HUES48 (cell line): ENCODE data around the gene MSH3.

Experiments used
- H3K27ac ChIP-seq: one replicate; pipeline ENCODE4 v1.7.0; 2013; ENCODE audit warnings: low read depth, low read length, inconsistent platforms
- H3K27me3 ChIP-seq: 2 replicates; pipeline ENCODE4 v1.6.1; 2013; ENCODE audit warnings: mild to moderate bottlenecking, low read length; ENCODE audit not compliant: control insufficient read depth, insufficient read depth
- H3K36me3 ChIP-seq: 2 replicates; pipeline ENCODE4 v1.6.1; 2013; ENCODE audit warnings: low read length; ENCODE audit not compliant: control insufficient read depth, insufficient read depth
- H3K4me1 ChIP-seq: 2 replicates; pipeline ENCODE4 v1.6.1; 2013; ENCODE audit warnings: mild to moderate bottlenecking, low read length; ENCODE audit not compliant: control insufficient read depth, insufficient read depth
- H3K4me3 ChIP-seq: 2 replicates; pipeline ENCODE4 v1.5.1; 2013; ENCODE audit warnings: mild to moderate bottlenecking, low read depth, low read length
- H3K9ac ChIP-seq: 2 replicates; pipeline ENCODE4 v1.6.1; 2013; ENCODE audit warnings: mild to moderate bottlenecking, low read depth, low read length, moderate library complexity
- H3K9me3 ChIP-seq: 2 replicates; pipeline ENCODE4 v1.6.1; 2013; ENCODE audit warnings: low read length; ENCODE audit not compliant: control insufficient read depth, insufficient read depth

MSH3 gene

GRCh38 chr5:80654391-80655230 lies at the start of gene MSH3, which contains the start of gene DHFR:
Gene MSH3 (plus strand): TSS chr5:80654652. CDS start chr5:80654728, 76 bp downstream.
Gene DHFR (minus strand): TSS chr5:80654983. CDS start chr5:80654489, 494 bp downstream.
- peak within 1 kb of the TSS; percentile 97 for H3K9ac ChIP-seq
- H3K36me3 ChIP-seq: peaks cover 31% of the 10 kb centered on the region
- peaks cover 18% of the 10 kb centered on the region for H3K4me1 ChIP-seq
- peak within 1 kb of the TSS; percentile 89 for H3K4me3 ChIP-seq
- H3K27ac ChIP-seq: peak within 1 kb of the TSS; percentile 98
- H3K9me3 ChIP-seq: no peaks in the 10 kb centered on the region
- H3K27me3 ChIP-seq: no peaks in the 10 kb centered on the region

DNA sequence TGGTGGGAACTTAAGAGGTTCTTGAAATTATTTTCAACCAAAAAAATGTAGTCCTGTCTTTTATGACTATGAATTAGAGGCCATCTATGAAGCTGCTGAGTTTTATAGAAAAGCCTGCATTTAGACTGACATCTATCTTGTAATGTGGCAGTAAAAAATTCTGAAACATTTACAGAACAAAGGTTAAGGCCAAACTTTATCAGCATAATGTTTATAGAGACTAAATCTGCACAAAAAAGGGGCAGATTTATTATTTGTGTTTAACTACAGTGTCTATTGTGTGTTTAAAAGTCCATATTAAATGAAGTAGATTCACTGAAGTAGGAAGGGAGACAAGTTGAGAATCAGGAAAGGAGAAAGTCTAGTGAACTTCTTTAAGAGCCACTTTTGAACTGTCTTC lies 47.1 kb upstream of the MSH3 start:
- H3K4me1 ChIP-seq: no peaks in the 10 kb centered on the region
- no peak overlapping the region for H3K9ac ChIP-seq
- no peaks in the 10 kb centered on the region for H3K36me3 ChIP-seq
- H3K27ac ChIP-seq: no peak overlapping the region
- no peaks in the 10 kb centered on the region for H3K27me3 ChIP-seq
- no peak overlapping the region for H3K4me3 ChIP-seq
- no peaks in the 10 kb centered on the region for H3K9me3 ChIP-seq

DNA sequence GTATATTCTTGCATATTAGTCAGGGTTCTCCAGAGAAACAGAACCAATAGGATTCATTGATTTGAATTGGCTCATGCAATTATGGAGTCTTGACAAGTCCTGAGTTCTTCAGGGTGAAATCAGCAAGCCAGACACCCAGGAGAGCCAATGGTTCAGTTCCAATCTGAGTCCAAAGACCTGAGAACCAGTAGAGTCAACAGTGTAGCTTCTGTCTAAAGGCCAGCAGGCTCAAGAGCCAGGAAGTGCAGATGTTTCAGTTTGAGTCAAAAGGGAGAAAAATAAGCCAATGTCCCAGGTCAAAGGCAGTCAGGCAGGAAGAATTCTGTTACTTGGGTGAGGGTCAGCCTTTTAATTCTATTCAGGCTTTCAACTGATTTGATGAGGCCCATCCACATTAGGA lies 46.6 kb upstream of the MSH3 start:
- no peaks in the 10 kb centered on the region for H3K9me3 ChIP-seq
- H3K9ac ChIP-seq: no peak overlapping the region
- no peaks in the 10 kb centered on the region for H3K36me3 ChIP-seq
- no peaks in the 10 kb centered on the region for H3K27me3 ChIP-seq
- H3K27ac ChIP-seq: no peak overlapping the region
- no peak overlapping the region for H3K4me3 ChIP-seq
- no peaks in the 10 kb centered on the region for H3K4me1 ChIP-seq

GRCh38 chr5:80608731-80609130 lies 45.7 kb upstream of the MSH3 start:
- Histone ChIP-seq H3K36me3 (no peaks in the 10 kb centered on the region), H3K4me1 (no peaks in the 10 kb centered on the region), H3K9ac (no peak overlapping the region), H3K4me3 (no peak overlapping the region), H3K9me3 (no peaks in the 10 kb centered on the region), H3K27me3 (no peaks in the 10 kb centered on the region), H3K27ac (no peak overlapping the region)

- H3K27me3 ChIP-seq: no peaks in the 10 kb centered on the region
- no peak overlapping the region for H3K4me3 ChIP-seq
- H3K9me3 ChIP-seq: no peaks in the 10 kb centered on the region
- no peak overlapping the region for H3K27ac ChIP-seq
- H3K4me1 ChIP-seq: no peaks in the 10 kb centered on the region
- H3K9ac ChIP-seq: no peak overlapping the region
- H3K36me3 ChIP-seq: no peaks in the 10 kb centered on the region
These were observed 44.8 kb upstream of the MSH3 start for GRCh38 chr5:80609692-80610091.

DNA sequence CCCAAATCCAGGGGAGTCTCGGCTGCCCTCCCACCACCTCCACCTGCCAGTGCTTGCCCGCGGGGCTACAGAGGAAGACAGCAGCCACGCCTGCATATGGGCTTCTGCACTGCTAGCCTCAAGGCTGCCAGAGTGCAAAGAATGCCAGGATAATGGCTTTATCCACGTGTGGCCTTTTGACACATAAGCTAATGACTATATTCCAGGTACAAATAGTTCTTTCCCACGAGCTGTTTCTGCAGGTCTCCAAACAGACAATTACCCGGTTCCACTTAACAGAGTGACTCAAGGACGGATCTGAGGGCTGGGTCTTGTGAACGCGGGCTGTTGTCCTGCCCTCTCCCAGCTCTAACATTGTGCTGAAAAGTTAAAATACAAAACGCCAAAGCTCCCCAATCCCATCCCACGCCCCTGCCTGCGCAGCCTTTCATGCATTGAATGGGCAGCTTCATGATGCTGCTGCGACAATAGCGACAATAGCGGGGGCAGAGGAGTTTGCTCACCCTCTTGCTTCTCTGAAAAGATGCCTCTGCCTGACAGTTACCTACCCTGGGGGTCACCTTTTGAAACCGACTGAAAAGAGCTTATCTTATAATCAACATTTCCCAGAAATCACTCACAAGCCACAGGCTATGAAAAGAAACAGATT lies 39.1 kb upstream of the MSH3 start:
- Histone ChIP-seq H3K27me3 (no peaks in the 10 kb centered on the region), H3K9me3 (no peaks in the 10 kb centered on the region), H3K36me3 (no peaks in the 10 kb centered on the region), H3K4me1 (no peaks in the 10 kb centered on the region), H3K27ac (no peak overlapping the region), H3K9ac (no peak overlapping the region), H3K4me3 (no peak overlapping the region)

- Histone ChIP-seq H3K36me3 (no peaks in the 10 kb centered on the region), H3K27ac (no peak overlapping the region), H3K4me3 (no peak overlapping the region), H3K9me3 (no peaks in the 10 kb centered on the region), H3K4me1 (no peaks in the 10 kb centered on the region), H3K27me3 (no peaks in the 10 kb centered on the region), H3K9ac (no peak overlapping the region)
These were observed 36.0 kb upstream of the MSH3 start for GRCh38 chr5:80618438-80618837.

DNA sequence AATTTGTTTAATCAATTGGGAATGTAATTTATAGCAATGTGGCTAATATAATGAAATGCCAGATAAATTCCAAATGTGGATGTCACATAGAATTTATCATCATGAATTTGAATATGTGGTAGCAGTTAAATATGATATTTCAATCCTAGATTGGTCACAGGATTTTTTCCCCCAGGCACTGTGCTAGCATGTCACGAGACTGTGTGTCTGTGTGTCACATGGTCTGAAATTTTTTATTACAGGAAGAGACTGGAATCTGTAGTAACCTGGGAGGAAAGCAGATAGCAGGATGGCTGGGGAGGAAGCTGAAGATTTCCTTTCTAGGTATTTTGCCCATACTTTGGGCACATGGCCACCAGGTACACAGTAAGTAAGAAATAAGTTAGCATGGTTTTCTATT lies 35.4 kb upstream of the MSH3 start:
- H3K4me3 ChIP-seq: no peak overlapping the region
- no peaks in the 10 kb centered on the region for H3K9me3 ChIP-seq
- no peak overlapping the region for H3K9ac ChIP-seq
- no peaks in the 10 kb centered on the region for H3K27me3 ChIP-seq
- H3K36me3 ChIP-seq: no peaks in the 10 kb centered on the region
- H3K27ac ChIP-seq: no peak overlapping the region
- H3K4me1 ChIP-seq: no peaks in the 10 kb centered on the region

DNA sequence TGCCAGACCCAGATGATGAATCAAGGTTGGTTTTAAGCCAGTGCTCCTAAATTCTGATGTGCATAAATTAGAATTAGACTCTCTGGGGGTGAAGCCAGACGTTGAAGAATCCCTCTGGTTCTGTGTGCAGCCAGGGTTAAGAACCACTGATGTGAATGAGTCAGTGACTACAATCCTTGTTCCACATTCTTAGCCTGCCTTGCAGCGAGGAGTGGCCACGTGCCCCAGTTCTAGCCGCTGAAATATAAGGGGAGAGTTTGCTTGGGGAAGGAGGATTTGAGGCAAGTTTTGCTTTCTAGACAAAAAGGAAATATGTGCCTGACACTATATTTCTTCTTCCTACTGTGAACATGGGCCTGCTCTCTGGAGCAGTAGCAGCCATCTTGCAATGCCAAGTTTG lies 34.2 kb upstream of the MSH3 start:
- no peaks in the 10 kb centered on the region for H3K9me3 ChIP-seq
- no peaks in the 10 kb centered on the region for H3K4me1 ChIP-seq
- H3K36me3 ChIP-seq: no peaks in the 10 kb centered on the region
- H3K27me3 ChIP-seq: no peaks in the 10 kb centered on the region
- H3K9ac ChIP-seq: no peak overlapping the region
- no peak overlapping the region for H3K27ac ChIP-seq
- H3K4me3 ChIP-seq: no peak overlapping the region

- Histone ChIP-seq H3K9me3 (no peaks in the 10 kb centered on the region), H3K27me3 (no peaks in the 10 kb centered on the region), H3K4me1 (no peaks in the 10 kb centered on the region), H3K9ac (no peak overlapping the region), H3K27ac (no peak overlapping the region), H3K4me3 (no peak overlapping the region), H3K36me3 (no peaks in the 10 kb centered on the region)
These were observed 31.7 kb upstream of the MSH3 start for GRCh38 chr5:80622756-80623155.

DNA sequence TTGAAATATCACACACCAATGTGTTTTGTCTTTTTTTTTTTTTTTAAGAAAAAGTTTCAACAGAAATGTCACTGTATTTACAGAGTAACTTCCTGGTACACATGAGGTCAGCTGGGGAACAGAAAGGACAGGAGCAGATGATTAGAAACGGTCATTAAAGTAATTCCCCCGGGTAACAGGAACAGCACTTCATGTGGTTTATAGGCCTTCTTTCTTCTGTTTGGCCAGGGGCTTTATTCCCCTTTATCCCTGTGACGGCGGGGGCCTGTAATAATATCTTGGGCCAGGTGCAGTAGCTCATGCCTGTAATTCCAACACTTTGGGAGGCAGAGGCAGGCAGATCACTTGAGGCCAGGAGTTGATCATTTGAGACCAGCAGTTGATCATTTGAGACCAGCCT lies 30.5 kb upstream of the MSH3 start:
- Histone ChIP-seq H3K4me1 (no peaks in the 10 kb centered on the region), H3K4me3 (no peak overlapping the region), H3K36me3 (peaks cover under 1% of the 10 kb centered on the region), H3K27me3 (no peaks in the 10 kb centered on the region), H3K27ac (no peak overlapping the region), H3K9ac (no peak overlapping the region), H3K9me3 (no peaks in the 10 kb centered on the region)
